Peyer's patch (tissue), 4 donors: ENCODE data around the gene RNASE11.

ENCODE experiments used
- POLR2A ChIP-seq, 2 donors: fragments of 450-650 bp; IDR thresholded peaks; one replicate each; pipeline ENCODE4 v1.5.1; 2017; ENCODE audit warnings: antibody characterized with exemption in 2 of 2, mild to moderate bottlenecking in 2 of 2, moderate library complexity in 2 of 2
- TF ChIP-seq, protein P1 (sequence below), 6 experiments: fragments of 450-650 bp in 4 of 6; fragments of 200-600 bp in 2 of 6; sonication (generic) in 1 of 6; IDR thresholded peaks; one replicate each; pipeline ENCODE4 v1.5.1; 2017 to 2019; ENCODE audit warnings: antibody characterized with exemption in 6 of 6, mild to moderate bottlenecking in 3 of 6, moderate library complexity in 1 of 6

DNA sequence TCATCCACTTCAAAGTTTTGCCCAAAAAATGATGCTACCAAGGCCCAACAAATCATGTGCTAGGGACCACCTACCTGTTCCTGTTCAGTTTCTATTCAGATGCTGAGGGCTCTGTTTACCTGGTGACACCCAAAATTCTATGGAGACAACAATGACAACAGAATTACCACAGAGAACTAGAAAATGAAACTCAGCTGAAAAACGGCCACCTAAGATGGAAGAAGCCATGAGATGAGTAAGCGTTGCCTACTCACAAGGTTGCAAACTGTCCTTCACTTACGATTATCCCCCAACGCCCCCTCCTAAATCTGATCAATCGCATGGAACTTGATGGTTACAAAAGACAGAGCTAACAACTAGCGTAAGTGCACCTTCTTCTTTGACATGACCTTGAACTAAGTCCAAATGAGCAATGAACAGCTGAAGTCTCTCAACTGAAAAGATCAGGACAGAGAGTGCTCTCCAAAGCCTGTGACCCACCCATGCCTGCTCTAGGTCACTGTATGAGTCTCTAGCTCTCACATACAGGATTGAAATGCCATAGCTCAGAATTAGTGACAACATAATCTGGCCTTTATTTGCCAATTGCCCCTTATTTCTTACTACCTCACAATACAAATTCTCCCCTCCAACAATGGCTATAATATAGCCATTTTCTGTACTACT is at the start of gene RNASE11:
- TF ChIP-seq POLR2A (IDR thresholded peaks at IDR 0.05): no peak
- TF ChIP-seq, protein P1, sequence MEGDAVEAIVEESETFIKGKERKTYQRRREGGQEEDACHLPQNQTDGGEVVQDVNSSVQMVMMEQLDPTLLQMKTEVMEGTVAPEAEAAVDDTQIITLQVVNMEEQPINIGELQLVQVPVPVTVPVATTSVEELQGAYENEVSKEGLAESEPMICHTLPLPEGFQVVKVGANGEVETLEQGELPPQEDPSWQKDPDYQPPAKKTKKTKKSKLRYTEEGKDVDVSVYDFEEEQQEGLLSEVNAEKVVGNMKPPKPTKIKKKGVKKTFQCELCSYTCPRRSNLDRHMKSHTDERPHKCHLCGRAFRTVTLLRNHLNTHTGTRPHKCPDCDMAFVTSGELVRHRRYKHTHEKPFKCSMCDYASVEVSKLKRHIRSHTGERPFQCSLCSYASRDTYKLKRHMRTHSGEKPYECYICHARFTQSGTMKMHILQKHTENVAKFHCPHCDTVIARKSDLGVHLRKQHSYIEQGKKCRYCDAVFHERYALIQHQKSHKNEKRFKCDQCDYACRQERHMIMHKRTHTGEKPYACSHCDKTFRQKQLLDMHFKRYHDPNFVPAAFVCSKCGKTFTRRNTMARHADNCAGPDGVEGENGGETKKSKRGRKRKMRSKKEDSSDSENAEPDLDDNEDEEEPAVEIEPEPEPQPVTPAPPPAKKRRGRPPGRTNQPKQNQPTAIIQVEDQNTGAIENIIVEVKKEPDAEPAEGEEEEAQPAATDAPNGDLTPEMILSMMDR (IDR thresholded peaks at IDR 0.05): no peak
